Fibroblast of villous mesenchyme (primary cell): ENCODE measurements around the gene TMEM181. TPM values are rescaled to one million over a fixed set of nuclear protein-coding genes. Genes with fewer than 3 reads are reported as not detected.
"Not testable (repeated sequence)": the region's sequence is repeated elsewhere in the genome, so short reads cannot be mapped to it uniquely, and the experiment has no call there.

Experiments used
- DNase-seq: peaks from one replicate; pipeline ENCODE4 v3.0.0-alpha.2; 2010; ENCODE audit warnings: low read depth
- H3K4me3 ChIP-seq: 2 replicates; pipeline ENCODE4 v1.5.1; 2011; ENCODE audit warnings: low read depth, mild to moderate bottlenecking, low read length
- CTCF ChIP-seq: IDR thresholded peaks from 2 replicates; pipeline ENCODE4 v1.5.1; 2012; ENCODE audit warnings: low read depth, mild to moderate bottlenecking, low read length; ENCODE audit not compliant: insufficient read depth
- total RNA-seq: library from RNA; depleted of rRNA; stranded (reverse); fragments of >200 nt; gene quantifications from 2 replicates; pipeline ENCODE4 v1.2.3, GENCODE V29; 2012

The TMEM181 gene
- total RNA-seq, 1 donor, result 58.3 TPM

GRCh38 chr6:158611541-158612370 lies 51.9 kb downstream of the TMEM181 start:
- no peak for TF ChIP-seq CTCF
- no peak overlapping the region for H3K4me3 ChIP-seq
- DNase-seq, result peak; percentile 37

GRCh38 chr6:158614606-158615005 lies 54.7 kb downstream of the TMEM181 start:
- H3K4me3 ChIP-seq, DNase-seq: not testable (repeated sequence)

- not testable (repeated sequence) for H3K4me3 ChIP-seq, DNase-seq
These were observed 58.4 kb downstream of the TMEM181 start for GRCh38 chr6:158618289-158618688.

GRCh38 chr6:158619922-158620801 lies 60.3 kb downstream of the TMEM181 start:
- H3K4me3 ChIP-seq, result no peak overlapping the region
- TF ChIP-seq CTCF, result no peak
- DNase-seq, result no peak

- TF ChIP-seq CTCF, result no peak
- DNase-seq, result no peak
- H3K4me3 ChIP-seq, result no peak overlapping the region
These were observed 61.2 kb downstream of the TMEM181 start for GRCh38 chr6:158620963-158621693.

- no peak for DNase-seq
- H3K4me3 ChIP-seq, result no peak overlapping the region
- TF ChIP-seq CTCF, result no peak
These were observed 62.0 kb downstream of the TMEM181 start for GRCh38 chr6:158621694-158622544.

- TF ChIP-seq CTCF, result no peak
- peak overlapping the region; percentile 10 for H3K4me3 ChIP-seq
- DNase-seq, result no peak
These were observed 62.8 kb downstream of the TMEM181 start for GRCh38 chr6:158622545-158623190.
